Lung (tissue), 12 donors: ENCODE data around the gene RBMS2. TPM values are rescaled to one million over a fixed set of nuclear protein-coding genes. Genes with fewer than 3 reads are reported as not detected.

Experiments used
- ATAC-seq: fragments of 200-7000 bp; cut with Tn5 transposase; one replicate; pipeline ENCODE4 v1.9.1; 2020; ENCODE audit warnings: moderate number of reproducible peaks; ENCODE audit not compliant: insufficient read depth, low FRiP score
- DNase-seq, 3 donors: peaks; one replicate each; pipeline ENCODE4 v3.0.0-alpha.2; 2013 to 2017
- H3K27ac ChIP-seq, 2 donors: one replicate each; pipeline ENCODE4 v1.5.1; 2013; ENCODE audit warnings: mild to moderate bottlenecking in 2 of 2, moderate library complexity in 2 of 2, control low read depth in 1 of 2, inconsistent platforms in 1 of 2, low read depth in 1 of 2, low read length in 1 of 2
- H3K27me3 ChIP-seq, 3 donors: one replicate each; pipeline ENCODE4 v1.5.1; 2013; ENCODE audit warnings: low read length in 2 of 3; ENCODE audit not compliant: control insufficient read depth in 3 of 3, insufficient read depth in 3 of 3
- H3K36me3 ChIP-seq, 4 donors: one replicate each; pipeline ENCODE4 v1.5.1; 2013; ENCODE audit warnings: low read length in 4 of 4, mild to moderate bottlenecking in 1 of 4, moderate library complexity in 1 of 4; ENCODE audit not compliant: control insufficient read depth in 4 of 4, insufficient read depth in 4 of 4
- H3K4me1 ChIP-seq, 5 donors: one replicate each; pipeline ENCODE4 v1.5.1; 2013; ENCODE audit warnings: low read length in 5 of 5, mild to moderate bottlenecking in 2 of 5, moderate library complexity in 1 of 5; ENCODE audit not compliant: control insufficient read depth in 5 of 5, insufficient read depth in 5 of 5
- H3K4me3 ChIP-seq: one replicate; pipeline ENCODE4 v1.5.1; 2013; ENCODE audit warnings: mild to moderate bottlenecking, control low read depth, moderate library complexity
- H3K9ac ChIP-seq, 2 donors: one replicate each; pipeline ENCODE4 v1.5.1; 2013; ENCODE audit warnings: low read length in 2 of 2, control low read depth in 1 of 2; ENCODE audit not compliant: insufficient read depth in 1 of 2
- H3K9me3 ChIP-seq, 4 donors: one replicate each; pipeline ENCODE4 v1.5.1; 2013; ENCODE audit warnings: low read length in 3 of 4, mild to moderate bottlenecking in 1 of 4, moderate library complexity in 1 of 4; ENCODE audit not compliant: control insufficient read depth in 4 of 4, insufficient read depth in 3 of 4
- CTCF ChIP-seq: IDR thresholded peaks from 2 replicates; pipeline ENCODE4 v1.5.1; 2012; ENCODE audit warnings: mild to moderate bottlenecking; ENCODE audit errors: control extremely low read depth, extremely low read depth
- WGBS, 2 donors: extraction: QIAGEN DNeasy Blood & Tissue Kit; methylation state at CpG; one replicate each; pipeline ENCODE4 v1.1.7; 2013; 5-methylcytosine and 5-hydroxymethylcytosine counted together
- polyA plus RNA-seq, 2 donors: library from polyadenylated mRNA; stranded (reverse); fragments of 200-250 nt; gene quantifications; one replicate each; pipeline ENCODE4 v1.2.1, GENCODE V29; 2013
- total RNA-seq, 2 donors: library from RNA; depleted of rRNA in 1 of 2; stranded (reverse); fragments of >200 nt in 1 of 2; gene quantifications; one replicate each; pipeline ENCODE4 v1.2.1, GENCODE V29; 2014 to 2021
- donor health status: control.
- donor health status: control.
- donor health status: Bipolar disorder and iron deficiency.
- donor health status: healthy.
- donor health status: DM: yes; HTN: yes; CAD: no.

Gene RBMS2
- total and polyA plus RNA-seq, 4 donors = 16.3 to 71.0 (median 42.7) TPM

- 65 to 78% methylated on average over 3 of the region's 3 CpGs for WGBS, 2 donors
- Histone ChIP-seq H3K36me3 (peaks cover 70 to 83% (median 77%) of the 10 kb centered on the region in 4 donors), H3K9ac (no peak overlapping the region), H3K27ac (no peak overlapping the region), H3K4me3 (no peak overlapping the region), H3K4me1 (no peaks in the 10 kb centered on the region), H3K27me3 (no peaks in the 10 kb centered on the region), H3K9me3 (no peaks in the 10 kb centered on the region)
- no peak for ATAC-seq
- no peak for DNase-seq
- TF ChIP-seq CTCF = no peak
Observed at GRCh38 chr12:56602239-56602638, 80.6 kb downstream of the RBMS2 start.

- 95 to 98% methylated on average over 3 of the region's 3 CpGs for WGBS, 2 donors
Observed at GRCh38 chr12:56604355-56604754, 82.7 kb downstream of the RBMS2 start.

GRCh38 chr12:56614627-56615026, 93.0 kb downstream of the RBMS2 start:
- no peak for DNase-seq
- no peak overlapping the region for H3K27ac ChIP-seq
- peaks cover 54 to 77% (median 67%) of the 10 kb centered on the region in 4 donors for H3K36me3 ChIP-seq
- TF ChIP-seq CTCF = no peak
- no peaks in the 10 kb centered on the region for H3K9me3 ChIP-seq
- WGBS, 2 donors = 88 to 90% methylated on average over 8 of the region's 8 CpGs
- no peak overlapping the region for H3K4me3 ChIP-seq
- H3K4me1 ChIP-seq = peaks cover 0 to 11% (median 0%) of the 10 kb centered on the region in 5 donors
- no peak for ATAC-seq
- no peaks in the 10 kb centered on the region for H3K27me3 ChIP-seq
- H3K9ac ChIP-seq = no peak overlapping the region

More at GRCh38 chr12:56604355-56604754, 82.7 kb downstream of the RBMS2 start:
- Histone ChIP-seq H3K9me3 (no peaks in the 10 kb centered on the region), H3K9ac (no peak overlapping the region), H3K4me1 (no peaks in the 10 kb centered on the region), H3K36me3 (peaks cover 55 to 78% (median 69%) of the 10 kb centered on the region in 4 donors), H3K4me3 (no peak overlapping the region), H3K27ac (no peak overlapping the region), H3K27me3 (no peaks in the 10 kb centered on the region)
- DNase-seq = no peak
- no peak for ATAC-seq
- no peak for TF ChIP-seq CTCF

- Histone ChIP-seq H3K4me1 (peaks cover 0 to 11% (median 0%) of the 10 kb centered on the region in 5 donors), H3K27me3 (no peaks in the 10 kb centered on the region), H3K4me3 (no peak overlapping the region), H3K36me3 (peaks cover 50 to 67% (median 57%) of the 10 kb centered on the region in 4 donors), H3K27ac (peak overlapping the region in 1 of 2 donors; percentile 60), H3K9ac (no peak overlapping the region), H3K9me3 (no peaks in the 10 kb centered on the region)
- DNase-seq (no peak), ATAC-seq (no peak)
- WGBS, 2 donors = 92 to 95% methylated on average over 3 of the region's 3 CpGs
- TF ChIP-seq CTCF = no peak
Observed at GRCh38 chr12:56616244-56616643, 94.6 kb downstream of the RBMS2 start.
